Fibroblast of pulmonary artery (primary cell): ENCODE data around the gene RBM11.

Experiments
- DNase-seq: peaks from one replicate; pipeline ENCODE4 v3.0.0-alpha.2; 2010; ENCODE audit warnings: low read depth
- H3K4me3 ChIP-seq: replicated peaks from 2 replicates; pipeline ENCODE4 v1.5.1; 2011; ENCODE audit warnings: low read depth, mild to moderate bottlenecking, control low read depth, low read length, moderate library complexity
- CTCF ChIP-seq: IDR thresholded peaks from 2 replicates; pipeline ENCODE4 v1.5.1; 2011; ENCODE audit warnings: mild to moderate bottlenecking, control low read depth, low read length, inconsistent platforms; ENCODE audit errors: missing control alignments

RBM11 gene

GRCh38 chr21:14245711-14246110, 29.8 kb downstream of the RBM11 start:
- no peak overlapping the region for H3K4me3 ChIP-seq
- no peak for DNase-seq
- no peak for TF ChIP-seq CTCF

- DNase-seq = no peak
- no peak overlapping the region for H3K4me3 ChIP-seq
- TF ChIP-seq CTCF = no peak
These were observed 35.4 kb downstream of the RBM11 start for GRCh38 chr21:14251336-14251735.

GRCh38 chr21:14259747-14260146, 43.8 kb downstream of the RBM11 start:
- peak; percentile 78 for DNase-seq
- TF ChIP-seq CTCF = peak; percentile 59
- no peak overlapping the region for H3K4me3 ChIP-seq

- H3K4me3 ChIP-seq = no peak overlapping the region
- no peak for TF ChIP-seq CTCF
- no peak for DNase-seq
These were observed 44.3 kb downstream of the RBM11 start for GRCh38 chr21:14260174-14260764.

- H3K4me3 ChIP-seq = no peak overlapping the region
- no peak for TF ChIP-seq CTCF
- DNase-seq = no peak
These were observed 46.1 kb downstream of the RBM11 start for GRCh38 chr21:14262039-14262438.

- no peak overlapping the region for H3K4me3 ChIP-seq
- no peak for TF ChIP-seq CTCF
- DNase-seq = no peak
These were observed 47.9 kb downstream of the RBM11 start for GRCh38 chr21:14263879-14264278.

GRCh38 chr21:14265023-14265422, 49.1 kb downstream of the RBM11 start:
- no peak for TF ChIP-seq CTCF
- H3K4me3 ChIP-seq = no peak overlapping the region
- no peak for DNase-seq
